ENCODE measurements around the gene R3HDM2. TPM values are rescaled to one million over a fixed set of nuclear protein-coding genes. Genes with fewer than 3 reads are reported as not detected.

R3HDM2 gene
- polyA plus RNA-seq, 1 experiment: 20.0 TPM

- Histone ChIP-seq H3K27me3 (ENCODE audit: control insufficient read depth, insufficient read depth, low read length) (no peaks in the 10 kb centered on the region), H3K9me3 (ENCODE audit: control insufficient read depth, insufficient read depth, low read length) (no peaks in the 10 kb centered on the region), H3K4me3 (ENCODE audit: low read depth, low read length) (no peak overlapping the region), H3K27ac (ENCODE audit: low read depth, low read length) (no peak overlapping the region)
- DNase-seq (ENCODE audit: low read depth, low spot score): no peak
- no peak for TF ChIP-seq CTCF (IDR thresholded peaks at IDR 0.05; ENCODE audit: low read depth, low read length)
- POLR2A ChIA-PET: no interaction called here
- CTCF ChIA-PET: interaction anchor here (1.9 to 2.8 kb wide), 2 partner anchors 15 to 194 kb away, joined by 10 to 23 read pairs; no protein-coding TSS in a partner anchor
Measured at GRCh38 chr12:57258977-57259970, 171.6 kb downstream of the R3HDM2 start.

- Histone ChIP-seq H3K4me3 (ENCODE audit: low read depth, low read length) (no peak overlapping the region), H3K27me3 (ENCODE audit: control insufficient read depth, insufficient read depth, low read length) (no peaks in the 10 kb centered on the region), H3K9me3 (ENCODE audit: control insufficient read depth, insufficient read depth, low read length) (no peaks in the 10 kb centered on the region), H3K27ac (ENCODE audit: low read depth, low read length) (no peak overlapping the region)
- DNase-seq (ENCODE audit: low read depth, low spot score): no peak
- TF ChIP-seq CTCF (IDR thresholded peaks at IDR 0.05; ENCODE audit: low read depth, low read length): no peak
- ChIA-PET POLR2A (interaction anchor here (0.6 kb wide), 1 partner anchor 181 kb away, joined by 8 read pairs; no protein-coding TSS in a partner anchor), CTCF (interaction anchor here (1.0 to 2.0 kb wide), 2 partner anchors 9 to 203 kb away, joined by 3 to 5 read pairs; partner anchors contain the start of gene GLI1)
Measured at GRCh38 chr12:57255916-57256315, 174.9 kb downstream of the R3HDM2 start.

GRCh38 chr12:57254506-57255280 is 176.2 kb downstream of the R3HDM2 start:
- H3K9me3 ChIP-seq (ENCODE audit: control insufficient read depth, insufficient read depth, low read length): no peaks in the 10 kb centered on the region
- H3K27ac ChIP-seq (ENCODE audit: low read depth, low read length): no peak overlapping the region
- H3K4me3 ChIP-seq (ENCODE audit: low read depth, low read length): no peak overlapping the region
- ChIA-PET CTCF (interaction anchor here (0.7 to 1.4 kb wide), 3 partner anchors 9 to 12 kb away, joined by 3 to 10 read pairs (median 7); no protein-coding TSS in a partner anchor), POLR2A (no interaction called here)
- no peak for TF ChIP-seq CTCF (IDR thresholded peaks at IDR 0.05; ENCODE audit: low read depth, low read length)
- no peaks in the 10 kb centered on the region for H3K27me3 ChIP-seq (ENCODE audit: control insufficient read depth, insufficient read depth, low read length)
- DNase-seq (ENCODE audit: low read depth, low spot score): no peak

- CTCF ChIA-PET: interaction anchor here (0.6 to 1.9 kb wide), 10 partner anchors 8 to 211 kb away, joined by 3 to 7 read pairs (median 4); no protein-coding TSS in a partner anchor
- H3K4me3 ChIP-seq (ENCODE audit: low read depth, low read length): no peak within 1 kb of the TSS
- no peaks in the 10 kb centered on the region for H3K27me3 ChIP-seq (ENCODE audit: control insufficient read depth, insufficient read depth, low read length)
- POLR2A ChIA-PET: no interaction called here
- no peak for DNase-seq (ENCODE audit: low read depth, low spot score)
- TF ChIP-seq CTCF (IDR thresholded peaks at IDR 0.05; ENCODE audit: low read depth, low read length): no peak
- no peaks in the 10 kb centered on the region for H3K9me3 ChIP-seq (ENCODE audit: control insufficient read depth, insufficient read depth, low read length)
- H3K27ac ChIP-seq (ENCODE audit: low read depth, low read length): no peak within 1 kb of the TSS
Measured at GRCh38 chr12:57250956-57251355, 179.9 kb downstream of the R3HDM2 start, which contains the start of gene STAC3. TSS of gene STAC3 (minus strand) at chr12:57251187. CDS start at chr12:57249636, 1,551 bp downstream.
